Naive thymus-derived CD8-positive, alpha-beta T cell (primary cell): Measurements from ENCODE around the gene GCLC. TPM values are rescaled to one million over a fixed set of nuclear protein-coding genes. Genes with fewer than 3 reads are reported as not detected.

Experiments used
- ATAC-seq, 2 donors: fragments of 150-1000 bp; cut with Tn5 transposase in 1 of 2; sonication (Bioruptor Pico), chemical (Tn5 transposase) in 1 of 2; 1 replicate in 1 of 2; 2 replicates in 1 of 2; pipeline ENCODE4 v1.10.0; 2021; ENCODE audit warnings: mild to moderate bottlenecking in 2 of 2, moderate library complexity in 2 of 2
- POLR2A ChIA-PET: fragments of 350-600 bp; sonication (Branson Sonifier 250); formaldehyde crosslinking; loops from one replicate; lab custom pipeline; 2021; ENCODE audit warnings: antibody characterized with exemption; lab: Charles Lee
- DNase-seq, 10 donors: peaks; one replicate each; pipeline versions ENCODE4 v3.0.0 to v3.0.0-alpha.2; 2020 to 2022
- H3K27ac Mint-ChIP-seq, 10 donors: one replicate each; pipeline ENCODE4 v1.8.0; 2020 to 2022; ENCODE audit warnings: mild to moderate bottlenecking in 10 of 10, mixed read lengths in 10 of 10, moderate library complexity in 4 of 10, inconsistent platforms in 1 of 10
- H3K27me3 Mint-ChIP-seq, 5 donors: one replicate each; pipeline ENCODE4 v1.8.0; 2021 to 2022; ENCODE audit warnings: mixed read lengths in 5 of 5
- H3K36me3 Mint-ChIP-seq, 3 donors: one replicate each; pipeline ENCODE4 v1.8.0; 2020 to 2022; ENCODE audit warnings: mixed read lengths in 3 of 3, mild to moderate bottlenecking in 2 of 3, inconsistent platforms in 1 of 3
- H3K4me1 Mint-ChIP-seq, 4 donors: one replicate each; pipeline ENCODE4 v1.8.0; 2021 to 2022; ENCODE audit warnings: mixed read lengths in 4 of 4
- H3K4me3 Mint-ChIP-seq, 10 donors: one replicate each; pipeline ENCODE4 v1.8.0; 2020 to 2022; ENCODE audit warnings: mild to moderate bottlenecking in 10 of 10, mixed read lengths in 10 of 10, moderate library complexity in 6 of 10, inconsistent platforms in 1 of 10
- H3K9me3 Mint-ChIP-seq, 9 donors: one replicate each; pipeline ENCODE4 v1.8.0; 2020 to 2022; ENCODE audit warnings: mixed read lengths in 9 of 9, mild to moderate bottlenecking in 3 of 9, inconsistent platforms in 1 of 9, moderate library complexity in 1 of 9
- polyA plus RNA-seq, 3 donors: library from polyadenylated mRNA; unstranded; fragments of 300-500 nt; fragmentation: Illumina TruSeq; gene quantifications; one replicate each; pipeline ENCODE4 v1.2.3, GENCODE V29; 2021
- total RNA-seq, 8 experiments: library from RNA in 2 of 8; stranded (reverse) in 2 of 8; gene quantifications; one replicate each; pipeline ENCODE4 v1.2.3 and lab custom pipeline; 2021 to 2026

GCLC gene
- total and polyA plus RNA-seq, 5 experiments from 2014 or later = 9.2 to 54.3 (median 13.5) TPM

GRCh38 chr6:53476964-53477363 is 67.9 kb downstream of the GCLC start:
- H3K4me3 Mint-ChIP-seq = no peak overlapping the region
- peaks cover 0 to 22% (median 2%) of the 10 kb centered on the region in 4 donors for H3K4me1 Mint-ChIP-seq
- DNase-seq (no peak), ATAC-seq (no peak)
- no peaks in the 10 kb centered on the region for H3K9me3 Mint-ChIP-seq
- H3K27ac Mint-ChIP-seq = no peak overlapping the region
- H3K36me3 Mint-ChIP-seq = no peaks in the 10 kb centered on the region
- H3K27me3 Mint-ChIP-seq = peaks cover 0 to 7% (median 2%) of the 10 kb centered on the region in 5 donors
- POLR2A ChIA-PET = no interaction called here

- POLR2A ChIA-PET = no interaction called here
- H3K9me3 Mint-ChIP-seq = no peaks in the 10 kb centered on the region
- no peak overlapping the region for H3K4me3 Mint-ChIP-seq
- H3K4me1 Mint-ChIP-seq = peaks cover 0 to 5% (median 0%) of the 10 kb centered on the region in 4 donors
- H3K27me3 Mint-ChIP-seq = peaks cover 0 to 2% (median 0%) of the 10 kb centered on the region in 5 donors
- no peaks in the 10 kb centered on the region for H3K36me3 Mint-ChIP-seq
- DNase-seq = no peak
- no peak overlapping the region for H3K27ac Mint-ChIP-seq
- no peak for ATAC-seq
Measured at GRCh38 chr6:53474010-53474409, 70.9 kb downstream of the GCLC start.

- POLR2A ChIA-PET = no interaction called here
- ATAC-seq (no peak), DNase-seq (no peak)
- no peaks in the 10 kb centered on the region for H3K36me3 Mint-ChIP-seq
- H3K4me3 Mint-ChIP-seq = no peak overlapping the region
- H3K27ac Mint-ChIP-seq = no peak overlapping the region
- no peaks in the 10 kb centered on the region for H3K9me3 Mint-ChIP-seq
- H3K27me3 Mint-ChIP-seq = peaks cover 0 to 2% (median 0%) of the 10 kb centered on the region in 5 donors
- H3K4me1 Mint-ChIP-seq = peaks cover 0 to 27% (median 1%) of the 10 kb centered on the region in 4 donors
Measured at GRCh38 chr6:53469163-53469562, 75.7 kb downstream of the GCLC start.

DNA sequence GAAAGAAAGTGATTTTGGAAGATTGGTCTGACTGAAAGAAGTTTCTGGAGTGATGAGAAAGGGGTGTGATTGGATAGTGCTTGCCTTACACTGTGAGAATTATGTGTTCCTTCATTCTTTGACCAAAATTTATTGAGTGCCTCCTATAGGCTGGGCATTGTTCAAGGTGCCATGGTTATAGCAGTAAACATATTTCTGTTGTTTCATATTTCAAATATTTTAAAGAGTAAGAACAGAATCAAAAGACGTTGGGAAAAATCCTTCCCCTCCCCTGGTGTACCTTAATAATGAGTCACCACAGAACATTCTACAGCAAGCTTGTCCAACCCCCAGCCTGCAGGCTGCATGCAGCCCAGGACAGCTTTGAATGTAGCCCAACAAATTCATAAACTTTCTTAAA is 78.6 kb downstream of the GCLC start:
- Mint-ChIP-seq H3K27ac (no peak overlapping the region), H3K4me3 (no peak overlapping the region), H3K4me1 (peaks cover 0 to 42% (median 1%) of the 10 kb centered on the region in 4 donors), H3K27me3 (peaks cover 0 to 8% (median 0%) of the 10 kb centered on the region in 5 donors), H3K9me3 (no peaks in the 10 kb centered on the region), H3K36me3 (no peaks in the 10 kb centered on the region)
- POLR2A ChIA-PET = no interaction called here
- ATAC-seq = no peak
- DNase-seq = no peak

GRCh38 chr6:53465732-53466131 is 79.2 kb downstream of the GCLC start:
- H3K9me3 Mint-ChIP-seq = no peaks in the 10 kb centered on the region
- ATAC-seq (no peak), DNase-seq (no peak)
- no peak overlapping the region for H3K4me3 Mint-ChIP-seq
- no peaks in the 10 kb centered on the region for H3K36me3 Mint-ChIP-seq
- no peak overlapping the region for H3K27ac Mint-ChIP-seq
- peaks cover 0 to 46% (median 1%) of the 10 kb centered on the region in 4 donors for H3K4me1 Mint-ChIP-seq
- peaks cover 0 to 8% (median 0%) of the 10 kb centered on the region in 5 donors for H3K27me3 Mint-ChIP-seq
- POLR2A ChIA-PET = no interaction called here

DNA sequence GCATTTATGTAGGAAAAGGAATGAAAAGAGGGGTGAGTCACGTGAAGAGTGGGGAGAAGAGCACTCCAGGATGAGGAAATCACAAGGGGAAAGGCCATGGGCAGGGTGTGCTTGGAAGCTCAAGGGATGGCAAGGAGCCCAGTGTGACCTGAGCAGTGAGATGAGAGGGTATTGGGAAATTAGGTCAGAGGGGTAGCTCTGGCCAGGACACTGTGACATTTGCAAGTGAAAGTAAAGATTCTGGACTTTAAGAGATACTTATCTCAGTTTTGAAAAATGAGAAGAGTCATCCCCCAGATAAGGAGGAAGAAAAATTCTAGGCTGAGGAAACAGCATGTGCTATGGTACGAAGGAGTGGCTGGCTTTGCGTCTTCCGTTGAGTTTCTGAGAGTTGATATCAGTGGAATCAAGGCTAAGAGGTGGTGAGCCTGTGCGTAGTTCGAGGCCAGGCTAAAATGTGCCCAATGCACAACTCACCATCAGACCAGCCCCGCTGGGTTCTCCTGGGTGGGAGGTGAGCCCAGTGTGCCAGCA is 79.9 kb downstream of the GCLC start:
- Mint-ChIP-seq H3K27ac (no peak overlapping the region), H3K9me3 (no peaks in the 10 kb centered on the region), H3K36me3 (no peaks in the 10 kb centered on the region), H3K27me3 (peaks cover 0 to 8% (median 0%) of the 10 kb centered on the region in 5 donors), H3K4me3 (no peak overlapping the region), H3K4me1 (peaks cover 0 to 50% (median 1%) of the 10 kb centered on the region in 4 donors)
- POLR2A ChIA-PET = no interaction called here
- DNase-seq = no peak
- ATAC-seq = no peak

GRCh38 chr6:53464483-53464882 is 80.4 kb downstream of the GCLC start:
- POLR2A ChIA-PET = no interaction called here

GRCh38 chr6:53461696-53462095 is 83.2 kb downstream of the GCLC start:
- peaks cover 0 to 8% (median 0%) of the 10 kb centered on the region in 5 donors for H3K27me3 Mint-ChIP-seq
- H3K9me3 Mint-ChIP-seq = peaks cover 0 to 1% (median 0%) of the 10 kb centered on the region in 9 donors
- peaks cover 0 to 2% (median 0%) of the 10 kb centered on the region in 3 donors for H3K36me3 Mint-ChIP-seq
- no peak for DNase-seq
- peak overlapping the region in 1 of 10 donors; percentile 31 for H3K4me3 Mint-ChIP-seq
- H3K27ac Mint-ChIP-seq = peak overlapping the region in 2 of 10 donors; percentile 20 to 69
- POLR2A ChIA-PET = no interaction called here
- ATAC-seq = no peak
- H3K4me1 Mint-ChIP-seq = peaks cover 0 to 63% (median 1%) of the 10 kb centered on the region in 4 donors

More at GRCh38 chr6:53464483-53464882, 80.4 kb downstream of the GCLC start:
- DNase-seq (no peak), ATAC-seq (no peak)
- peaks cover 0 to 47% (median 1%) of the 10 kb centered on the region in 4 donors for H3K4me1 Mint-ChIP-seq
- no peak overlapping the region for H3K4me3 Mint-ChIP-seq
- no peaks in the 10 kb centered on the region for H3K36me3 Mint-ChIP-seq
- H3K27ac Mint-ChIP-seq = no peak overlapping the region
- no peaks in the 10 kb centered on the region for H3K9me3 Mint-ChIP-seq
- H3K27me3 Mint-ChIP-seq = peaks cover 0 to 8% (median 0%) of the 10 kb centered on the region in 5 donors

DNA sequence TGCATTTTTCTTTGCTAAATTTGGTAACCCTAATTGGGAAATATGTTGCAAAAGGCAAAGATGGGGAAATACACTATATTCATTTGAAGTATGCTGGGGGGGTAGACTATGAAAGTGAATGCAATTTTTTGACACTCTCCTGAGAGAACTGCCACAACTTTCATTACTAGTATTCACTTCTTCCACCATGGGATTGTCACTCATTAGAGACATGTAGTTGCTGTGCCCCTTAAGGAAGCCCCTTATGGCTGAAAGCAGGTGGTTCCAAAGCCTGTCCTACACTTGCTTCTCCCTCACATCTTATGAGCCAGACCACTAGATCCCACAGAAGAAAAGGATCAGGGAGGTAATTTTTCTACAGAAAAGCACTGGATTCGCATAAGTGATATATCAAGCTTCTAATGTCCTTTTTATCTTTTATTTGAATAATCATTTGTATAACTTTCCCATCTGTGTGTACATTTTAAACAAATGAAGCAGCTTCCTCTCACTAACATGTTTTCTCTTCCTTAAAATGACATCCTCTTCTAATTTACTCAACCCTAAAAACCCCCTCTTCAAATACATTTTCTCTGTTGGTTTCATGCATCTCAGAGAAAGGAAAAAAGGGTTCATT is 83.8 kb downstream of the GCLC start:
- Mint-ChIP-seq H3K4me3 (no peak overlapping the region), H3K27me3 (peaks cover 0 to 8% (median 0%) of the 10 kb centered on the region in 5 donors), H3K4me1 (peaks cover 0 to 61% (median 1%) of the 10 kb centered on the region in 4 donors), H3K27ac (peak overlapping the region in 2 of 10 donors; percentile 26 to 69), H3K9me3 (peaks cover 0 to 7% (median 3%) of the 10 kb centered on the region in 9 donors), H3K36me3 (peaks cover 0 to 8% (median 0%) of the 10 kb centered on the region in 3 donors)
- ATAC-seq (no peak), DNase-seq (no peak)
- POLR2A ChIA-PET = no interaction called here

DNA sequence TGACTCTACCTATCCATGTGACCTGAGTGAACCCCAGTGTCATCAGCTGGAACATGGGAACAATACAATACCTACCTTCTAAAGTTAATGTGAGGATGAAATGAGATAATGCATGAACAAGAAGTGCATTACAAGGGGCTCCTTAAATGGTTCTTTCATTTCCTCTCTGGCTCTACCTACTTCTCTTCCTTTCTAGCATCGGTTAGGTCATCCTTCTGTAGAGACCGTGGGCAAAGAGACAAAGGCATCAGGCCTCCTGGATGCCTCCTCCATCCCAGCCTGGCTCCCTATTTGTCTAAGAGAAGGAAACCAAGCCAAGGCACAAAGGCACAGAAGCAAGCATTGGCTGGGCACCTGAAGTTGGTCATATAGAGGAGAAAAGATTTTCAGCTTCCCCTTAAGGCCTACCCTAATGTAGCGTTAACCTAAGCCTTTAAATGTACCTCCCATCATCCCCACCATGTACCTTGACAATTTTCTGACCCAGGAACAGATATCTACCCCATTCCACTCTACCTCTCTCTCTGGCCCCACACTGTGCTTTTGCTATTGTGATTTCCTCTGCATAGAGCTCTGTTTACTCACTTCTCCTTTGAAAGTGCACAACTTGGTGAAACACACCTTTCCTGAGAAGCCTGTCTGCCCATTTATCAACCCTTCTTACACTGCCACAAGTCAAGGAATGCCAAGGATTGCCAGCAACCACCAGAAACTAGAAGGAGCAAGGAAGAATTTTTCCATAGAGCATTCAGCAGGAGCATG is 86.6 kb downstream of the GCLC start:
- Mint-ChIP-seq H3K27me3 (peaks cover 0 to 8% (median 0%) of the 10 kb centered on the region in 5 donors), H3K4me1 (peaks cover 0 to 39% (median 0%) of the 10 kb centered on the region in 4 donors), H3K4me3 (no peak overlapping the region), H3K36me3 (peaks cover 0 to 18% (median 2%) of the 10 kb centered on the region in 3 donors), H3K9me3 (peaks cover 0 to 15% (median 9%) of the 10 kb centered on the region in 9 donors), H3K27ac (peak overlapping the region in 2 of 10 donors; percentile 2 to 11)
- POLR2A ChIA-PET = no interaction called here
- ATAC-seq (no peak), DNase-seq (no peak)

DNA sequence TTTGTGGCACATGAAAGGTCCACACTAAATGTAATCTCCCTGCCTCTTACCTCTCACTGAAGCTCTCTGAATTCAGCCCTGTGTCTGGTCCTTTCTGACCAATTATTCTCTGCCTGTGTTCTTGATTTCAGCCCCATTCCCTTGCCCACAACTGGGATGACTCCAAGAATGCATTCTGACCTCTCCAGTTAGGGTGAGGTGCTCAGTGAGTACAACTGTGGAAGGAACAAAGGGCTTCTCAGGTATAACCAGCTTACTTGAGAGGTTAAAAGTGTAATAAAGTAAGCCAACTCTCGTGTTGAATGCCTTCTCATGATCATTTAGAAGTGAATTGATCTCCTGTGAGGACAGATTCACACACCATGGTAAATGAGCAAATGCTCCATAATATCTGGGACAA is 88.1 kb downstream of the GCLC start:
- no peak overlapping the region for H3K4me3 Mint-ChIP-seq
- no peak for DNase-seq
- POLR2A ChIA-PET = no interaction called here

DNA sequence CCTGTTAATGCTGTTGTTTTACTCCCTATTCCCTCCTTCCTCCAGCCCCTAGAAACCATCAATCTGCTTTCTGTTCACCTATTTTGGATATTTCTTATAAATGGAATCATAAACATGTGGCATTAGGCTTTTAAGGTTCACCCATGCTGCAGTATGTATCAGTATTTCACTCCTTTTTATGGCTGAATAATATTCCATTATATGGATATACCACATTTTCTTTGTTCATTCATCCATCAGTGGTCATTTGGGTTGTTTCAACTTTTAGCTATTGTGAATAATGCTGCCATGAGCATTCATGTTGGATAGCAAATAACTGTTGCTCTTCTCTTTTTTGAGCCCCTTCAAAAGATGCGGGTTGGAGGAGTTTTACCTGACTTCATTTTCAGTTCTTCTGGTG is 89.2 kb downstream of the GCLC start:
- no peak overlapping the region for H3K27ac Mint-ChIP-seq
- DNase-seq (no peak), ATAC-seq (no peak)
- H3K4me3 Mint-ChIP-seq = no peak overlapping the region
- peaks cover 0 to 16% (median 9%) of the 10 kb centered on the region in 9 donors for H3K9me3 Mint-ChIP-seq
- peaks cover 0 to 3% (median 0%) of the 10 kb centered on the region in 5 donors for H3K27me3 Mint-ChIP-seq
- POLR2A ChIA-PET = no interaction called here
- peaks cover 0 to 22% (median 0%) of the 10 kb centered on the region in 4 donors for H3K4me1 Mint-ChIP-seq
- H3K36me3 Mint-ChIP-seq = peaks cover 0 to 18% (median 2%) of the 10 kb centered on the region in 3 donors

More for the DNA sequence above, 88.1 kb downstream of the GCLC start:
- H3K9me3 Mint-ChIP-seq = peaks cover 0 to 15% (median 9%) of the 10 kb centered on the region in 9 donors
- no peak overlapping the region for H3K27ac Mint-ChIP-seq
- H3K4me1 Mint-ChIP-seq = peaks cover 0 to 28% (median 0%) of the 10 kb centered on the region in 4 donors
- no peak for ATAC-seq
- peaks cover 0 to 18% (median 2%) of the 10 kb centered on the region in 3 donors for H3K36me3 Mint-ChIP-seq
- peaks cover 0 to 3% (median 0%) of the 10 kb centered on the region in 5 donors for H3K27me3 Mint-ChIP-seq
